DMS 273 (cell line): ENCODE results near the gene NR1I2.

Source experiments
- DNase-seq: peaks from one replicate; lab custom pipeline; 2025; ENCODE audit not compliant: unreplicated experiment; lab: John Stamatoyannopoulos, UW

NR1I2 gene

GRCh38 chr3:119778811-119779210, 3.1 kb upstream of the NR1I2 start:
- peak; percentile 50 for DNase-seq

- DNase-seq, result no peak
These were observed 2.0 kb upstream of the NR1I2 start for GRCh38 chr3:119779731-119780383.

- no peak for DNase-seq
These were observed 559 bp downstream of the NR1I2 start for GRCh38 chr3:119782460-119782859.

GRCh38 chr3:119783255-119783654, 1.4 kb downstream of the NR1I2 start:
- DNase-seq, result no peak

GRCh38 chr3:119783883-119784282, 2.0 kb downstream of the NR1I2 start:
- no peak for DNase-seq

GRCh38 chr3:119786409-119786808, 4.5 kb downstream of the NR1I2 start:
- no peak for DNase-seq

GRCh38 chr3:119790369-119790768, 8.5 kb downstream of the NR1I2 start:
- no peak for DNase-seq

GRCh38 chr3:119792270-119792669, 10.4 kb downstream of the NR1I2 start:
- no peak for DNase-seq

- no peak for DNase-seq
These were observed 12.5 kb downstream of the NR1I2 start for GRCh38 chr3:119794401-119794800.

GRCh38 chr3:119794971-119795612, 13.2 kb downstream of the NR1I2 start:
- no peak for DNase-seq

- no peak for DNase-seq
These were observed 13.9 kb downstream of the NR1I2 start for GRCh38 chr3:119795849-119796248.

- no peak for DNase-seq
These were observed 14.5 kb downstream of the NR1I2 start for GRCh38 chr3:119796368-119796767.

GRCh38 chr3:119796785-119797184, 14.9 kb downstream of the NR1I2 start:
- DNase-seq, result no peak

GRCh38 chr3:119800844-119801243, 18.9 kb downstream of the NR1I2 start:
- no peak for DNase-seq

GRCh38 chr3:119808244-119808643, 26.3 kb downstream of the NR1I2 start:
- no peak for DNase-seq

GRCh38 chr3:119808843-119809242, 26.9 kb downstream of the NR1I2 start:
- no peak for DNase-seq

GRCh38 chr3:119809249-119810017, 27.5 kb downstream of the NR1I2 start:
- DNase-seq, result no peak

GRCh38 chr3:119810018-119810435, 28.1 kb downstream of the NR1I2 start:
- no peak for DNase-seq

GRCh38 chr3:119812491-119813058, 30.7 kb downstream of the NR1I2 start:
- DNase-seq, result no peak

GRCh38 chr3:119815716-119816115, 33.8 kb downstream of the NR1I2 start:
- DNase-seq, result no peak

GRCh38 chr3:119817071-119817470, 35.2 kb downstream of the NR1I2 start:
- peak; percentile 29 for DNase-seq
